CD4-positive, alpha-beta T cell treated with Interleukin-21 for 1 hour (primary cell): ENCODE data around the gene PKMYT1.
"Not testable (repeated sequence)": the region's sequence is repeated elsewhere in the genome, so short reads cannot be mapped to it uniquely, and the experiment has no call there.

Source experiments
- DNase-seq: peaks from one replicate; pipeline ENCODE4 v3.0.0-alpha.2; 2020

PKMYT1 gene

DNA sequence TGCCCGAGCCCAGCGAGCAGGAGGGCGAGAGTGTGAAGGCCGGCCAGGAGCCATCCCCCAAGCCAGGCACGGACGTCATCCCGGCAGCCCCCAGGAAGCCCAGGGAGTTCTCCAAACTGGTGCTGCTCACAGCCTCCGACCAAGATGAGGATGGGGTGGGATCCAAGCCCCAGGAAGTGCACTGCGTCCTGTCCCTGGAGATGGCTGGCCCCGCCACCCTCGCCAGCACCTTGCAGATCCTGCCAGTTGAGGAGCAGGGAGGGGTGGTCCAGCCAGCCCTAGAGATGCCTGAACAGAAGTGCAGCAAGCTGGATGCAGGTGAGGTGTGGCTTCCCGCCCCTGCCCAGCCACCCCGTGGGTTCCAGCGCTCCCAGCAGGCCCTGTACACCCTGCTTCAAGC is 50.6 kb downstream of the PKMYT1 start:
- no peak for DNase-seq

DNA sequence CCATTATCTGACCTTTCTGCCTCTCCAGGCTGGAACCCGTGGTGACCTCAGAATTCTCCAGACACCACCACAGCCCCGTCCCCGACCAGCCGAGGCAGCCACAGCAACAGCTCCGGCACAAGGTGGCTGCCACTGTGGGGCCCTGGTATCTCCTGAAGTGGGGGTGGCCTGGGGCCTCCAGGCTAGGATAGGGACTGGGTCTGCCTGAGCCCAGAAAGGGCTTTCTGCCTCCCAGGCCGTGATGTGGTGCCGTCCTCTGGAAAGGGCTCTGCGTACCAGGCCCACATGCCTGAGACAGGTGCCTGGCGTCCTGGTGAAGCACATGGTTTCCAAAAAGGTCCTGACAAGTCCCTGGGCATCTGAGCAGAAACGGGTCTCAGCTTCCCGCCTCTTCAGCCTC is 51.5 kb downstream of the PKMYT1 start:
- no peak for DNase-seq

DNA sequence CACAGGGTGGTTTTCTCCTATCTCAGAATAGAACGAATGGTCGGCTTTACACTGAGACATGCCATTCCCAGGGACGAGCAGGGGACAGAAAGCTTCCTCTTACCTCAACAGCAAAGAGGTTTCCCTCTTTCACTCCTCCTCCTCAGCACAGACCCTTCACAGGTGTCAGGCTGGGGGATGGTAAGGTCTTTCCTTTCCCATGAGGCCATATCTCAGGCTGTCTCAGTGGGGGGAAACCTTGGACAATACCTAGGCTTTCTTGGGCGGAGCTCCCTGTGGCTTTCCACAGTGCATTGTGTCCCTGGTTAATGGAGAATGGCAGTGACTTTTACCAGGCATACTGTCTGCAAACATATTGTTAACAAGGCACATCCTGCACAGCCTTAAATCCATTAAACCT is 52.1 kb downstream of the PKMYT1 start:
- DNase-seq, result not testable (repeated sequence)

DNA sequence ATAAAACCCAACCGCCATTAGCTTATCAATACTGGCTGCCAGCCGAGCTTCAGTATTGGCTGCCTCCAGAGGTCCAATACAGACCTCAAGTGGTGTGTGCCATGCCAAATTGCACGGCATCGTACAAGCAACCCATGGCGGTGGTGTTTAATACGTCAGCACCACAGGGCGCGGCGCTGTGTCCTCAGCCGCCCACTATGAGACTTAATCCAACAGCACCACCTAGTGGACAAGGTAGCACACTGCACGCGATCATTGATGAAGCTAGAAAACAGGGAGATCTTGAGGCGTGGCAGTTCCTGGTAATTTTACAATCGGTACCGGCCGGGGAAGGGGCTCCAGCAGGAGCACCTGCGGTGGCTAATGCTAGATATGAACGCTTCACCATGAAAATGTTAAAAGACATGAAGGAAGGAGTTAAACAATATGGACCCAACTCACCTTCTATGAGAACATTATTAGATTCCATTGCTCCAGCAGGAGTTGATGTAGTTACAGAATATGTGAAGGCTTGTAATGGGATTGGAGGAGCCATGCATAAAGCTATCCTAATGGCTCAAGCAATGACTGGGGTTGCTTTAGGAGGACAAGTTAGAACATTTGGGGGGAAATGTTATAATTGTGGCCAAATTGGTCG is 53.1 kb downstream of the PKMYT1 start:
- peak; percentile 91 for DNase-seq

DNA sequence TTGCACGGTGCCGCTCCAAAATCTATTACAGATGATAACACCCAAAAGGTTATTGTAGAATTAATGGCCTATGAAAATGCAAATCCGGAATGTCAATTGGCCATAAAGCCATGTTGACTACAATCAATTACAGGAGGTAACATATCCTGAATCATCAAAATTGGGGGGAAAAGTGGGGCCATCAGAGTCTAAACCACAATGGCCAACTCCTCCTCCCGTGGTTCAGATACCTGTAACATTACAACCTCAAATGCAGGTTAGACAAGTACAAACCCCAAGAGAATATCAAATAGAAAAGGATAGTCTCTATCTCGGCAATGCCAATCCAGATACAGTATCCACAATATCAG is 53.6 kb downstream of the PKMYT1 start:
- no peak for DNase-seq

DNA sequence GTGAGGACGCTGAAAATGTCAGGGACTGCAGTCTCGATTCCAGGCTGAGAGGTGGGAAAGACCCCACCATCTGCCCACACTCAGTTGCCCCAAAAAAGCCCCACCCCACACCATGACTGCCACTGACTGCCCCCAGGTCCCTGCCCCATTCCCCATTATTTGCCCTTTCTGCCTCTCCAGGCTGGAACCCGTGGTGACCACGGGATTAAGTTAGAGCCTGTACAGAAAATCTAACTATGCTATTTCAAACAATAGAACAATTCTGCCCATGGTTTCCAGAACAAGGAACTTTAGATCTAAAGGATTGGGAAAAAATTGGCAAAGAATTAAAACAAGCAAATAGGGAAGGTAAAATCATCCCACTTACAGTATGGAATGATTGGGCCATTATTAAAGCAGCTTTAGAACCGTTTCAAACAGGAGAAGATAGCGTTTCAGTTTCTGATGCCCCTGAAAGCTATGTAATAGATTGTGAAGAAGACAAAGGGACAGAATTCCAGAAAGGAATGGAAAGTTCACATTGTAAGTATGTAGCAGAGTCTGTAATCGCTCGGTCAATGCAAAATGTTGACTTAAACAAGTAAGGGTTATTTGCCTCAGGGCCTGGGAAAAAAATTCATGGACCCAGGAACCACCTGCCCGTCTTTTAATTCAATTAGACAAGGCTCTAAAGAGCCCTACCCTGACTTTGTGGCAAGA is 54.1 kb downstream of the PKMYT1 start:
- no peak for DNase-seq

DNA sequence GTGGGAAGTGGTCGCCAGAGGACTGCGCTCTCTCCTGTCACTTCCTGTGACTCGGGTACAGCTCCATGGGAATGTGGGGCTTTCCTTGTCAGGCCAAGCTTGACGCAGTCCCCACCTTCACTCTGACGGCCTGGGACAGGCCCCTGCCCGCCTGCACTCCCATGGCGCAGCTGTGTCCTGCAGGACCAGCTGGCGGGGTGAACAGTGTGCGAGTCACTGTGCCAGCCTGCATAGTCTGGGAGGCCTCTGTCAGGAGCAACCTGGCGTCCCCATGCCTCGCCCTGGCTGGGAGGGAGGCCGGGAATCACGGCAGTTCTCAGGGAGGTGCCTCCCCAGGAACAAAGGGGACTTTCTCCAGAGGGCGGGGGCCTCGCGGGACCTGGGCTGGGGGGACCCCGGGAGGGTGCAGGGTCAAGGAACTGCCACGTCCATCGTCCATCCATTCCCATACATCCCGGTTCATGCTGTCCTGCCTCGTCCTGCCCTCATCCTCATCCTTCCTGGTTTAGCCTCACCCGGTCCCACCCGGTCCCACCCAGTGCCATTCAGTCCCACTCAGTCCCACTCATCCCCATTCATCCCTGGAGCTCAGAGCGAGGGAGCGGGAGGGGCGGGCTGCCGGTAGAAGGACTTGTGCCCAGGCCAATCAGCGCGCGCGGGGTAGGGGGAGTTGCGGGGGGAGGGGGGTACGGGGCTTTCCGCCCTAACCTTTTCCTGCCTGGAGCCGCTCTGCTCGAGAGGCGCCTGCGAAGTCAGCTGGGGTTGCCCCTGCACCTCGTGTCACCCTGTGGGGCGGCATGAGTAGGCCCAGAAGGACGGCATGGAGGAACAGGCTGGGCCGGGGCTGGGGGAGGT is 55.1 kb downstream of the PKMYT1 start:
- no peak for DNase-seq

DNA sequence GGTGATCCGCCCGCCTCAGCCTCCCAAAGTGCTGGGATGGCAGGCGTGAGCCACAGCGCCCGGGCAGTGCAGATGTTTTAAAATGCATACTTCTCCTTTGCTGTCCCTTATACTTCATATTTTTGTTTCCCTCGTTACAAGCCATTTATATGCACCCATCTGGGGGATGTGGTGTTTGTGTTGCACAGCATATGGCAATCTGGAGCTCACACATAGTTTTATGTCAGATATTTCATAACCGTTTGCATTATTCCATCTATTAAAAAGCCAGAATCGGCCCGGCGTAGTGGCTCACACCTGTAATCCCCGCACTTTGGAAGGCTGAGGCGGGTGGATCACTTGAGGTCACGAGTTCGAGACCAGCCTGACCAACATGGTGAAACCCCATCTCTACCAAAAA is 56.8 kb downstream of the PKMYT1 start:
- no peak for DNase-seq
